HEK293 (cell line): Measurements from ENCODE around the gene APBB2.

Experiments
- GFI1B ChIP-seq: fragments of 450-650 bp; formaldehyde crosslinking; IDR thresholded peaks from 2 replicates; pipeline ENCODE4 v1.5.1; 2016; ENCODE audit warnings: missing biosample characterization, missing genetic modification characterization
- GLIS2 ChIP-seq: fragments of 450-650 bp; formaldehyde crosslinking; IDR thresholded peaks from 2 replicates; pipeline ENCODE4 v1.5.1; 2016; ENCODE audit warnings: missing biosample characterization, missing genetic modification characterization
- IKZF3 ChIP-seq: fragments of 450-650 bp; IDR thresholded peaks from 2 replicates; pipeline ENCODE4 v1.5.0; 2018; ENCODE audit warnings: missing biosample characterization, mild to moderate bottlenecking, missing genetic modification characterization, moderate library complexity
- KLF10 ChIP-seq: fragments of 450-650 bp; IDR thresholded peaks from 2 replicates; pipeline ENCODE4 v1.5.1; 2018; ENCODE audit warnings: missing biosample characterization, mild to moderate bottlenecking, missing genetic modification characterization
- KLF17 ChIP-seq: fragments of 450-650 bp; formaldehyde crosslinking; IDR thresholded peaks from 2 replicates; pipeline ENCODE4 v1.5.1; 2016; ENCODE audit warnings: missing biosample characterization, missing genetic modification characterization
- KLF8 ChIP-seq: fragments of 450-650 bp; formaldehyde crosslinking; IDR thresholded peaks from 2 replicates; pipeline ENCODE4 v1.5.1; 2016; ENCODE audit warnings: missing biosample characterization, missing genetic modification characterization
- MYNN ChIP-seq: fragments of 450-650 bp; formaldehyde crosslinking; IDR thresholded peaks from 2 replicates; pipeline ENCODE4 v1.5.1; 2016; ENCODE audit warnings: missing biosample characterization, missing genetic modification characterization, borderline replicate concordance
- OSR2 ChIP-seq: fragments of 450-650 bp; formaldehyde crosslinking; IDR thresholded peaks from 2 replicates; pipeline ENCODE4 v1.5.1; 2016; ENCODE audit warnings: missing biosample characterization, missing genetic modification characterization
- PATZ1 ChIP-seq: fragments of 450-650 bp; formaldehyde crosslinking; IDR thresholded peaks from 2 replicates; pipeline ENCODE4 v1.5.1; 2016; ENCODE audit warnings: missing biosample characterization, missing genetic modification characterization
- PRDM1 ChIP-seq: fragments of 450-650 bp; formaldehyde crosslinking; IDR thresholded peaks from 2 replicates; pipeline ENCODE4; 2016; ENCODE audit warnings: missing biosample characterization, missing genetic modification characterization
- SP2 ChIP-seq: fragments of 450-650 bp; formaldehyde crosslinking; IDR thresholded peaks from 2 replicates; pipeline ENCODE4 v1.5.1; 2016; ENCODE audit warnings: missing biosample characterization, missing genetic modification characterization
- ZBTB10 ChIP-seq: fragments of 450-650 bp; formaldehyde crosslinking; IDR thresholded peaks from 2 replicates; pipeline ENCODE4 v1.5.1; 2016; ENCODE audit warnings: missing biosample characterization, missing genetic modification characterization
- ZBTB17 ChIP-seq: fragments of 450-650 bp; formaldehyde crosslinking; IDR thresholded peaks from 2 replicates; pipeline ENCODE4 v1.5.1; 2016; ENCODE audit warnings: missing biosample characterization, missing genetic modification characterization
- ZIC2 ChIP-seq: fragments of 450-650 bp; formaldehyde crosslinking; IDR thresholded peaks from 2 replicates; pipeline ENCODE4 v1.5.1; 2016; ENCODE audit warnings: missing biosample characterization, missing genetic modification characterization
- ZNF114 ChIP-seq: fragments of 450-650 bp; formaldehyde crosslinking; IDR thresholded peaks from 2 replicates; pipeline ENCODE4 v1.5.0; 2017; ENCODE audit warnings: missing biosample characterization, missing genetic modification characterization
- ZNF133 ChIP-seq: fragments of 450-650 bp; formaldehyde crosslinking; IDR thresholded peaks from 2 replicates; pipeline ENCODE4 v1.5.1; 2016; ENCODE audit warnings: missing biosample characterization, missing genetic modification characterization
- ZNF175 ChIP-seq: fragments of 450-650 bp; formaldehyde crosslinking; IDR thresholded peaks from 2 replicates; pipeline ENCODE4 v1.5.1; 2016; ENCODE audit warnings: missing biosample characterization, missing genetic modification characterization
- ZNF223 ChIP-seq: fragments of 450-650 bp; formaldehyde crosslinking; IDR thresholded peaks from 2 replicates; pipeline ENCODE4 v1.5.1; 2016; ENCODE audit warnings: missing biosample characterization, missing genetic modification characterization
- ZNF26 ChIP-seq: fragments of 450-650 bp; formaldehyde crosslinking; IDR thresholded peaks from 2 replicates; pipeline ENCODE4 v1.5.1; 2016; ENCODE audit warnings: missing biosample characterization, missing genetic modification characterization
- ZNF292 ChIP-seq: fragments of 450-650 bp; formaldehyde crosslinking; IDR thresholded peaks from 2 replicates; pipeline ENCODE4 v1.5.1; 2016; ENCODE audit warnings: low read depth, missing biosample characterization, missing genetic modification characterization, borderline replicate concordance
- ZNF311 ChIP-seq: fragments of 450-650 bp; formaldehyde crosslinking; IDR thresholded peaks from 2 replicates; pipeline ENCODE4 v1.5.1; 2017; ENCODE audit warnings: missing biosample characterization, missing genetic modification characterization, borderline replicate concordance
- ZNF350 ChIP-seq: fragments of 450-650 bp; formaldehyde crosslinking; IDR thresholded peaks from 2 replicates; pipeline ENCODE4 v1.5.0; 2017; ENCODE audit warnings: missing biosample characterization, mild to moderate bottlenecking, missing genetic modification characterization
- ZNF449 ChIP-seq: fragments of 450-650 bp; formaldehyde crosslinking; IDR thresholded peaks from 2 replicates; pipeline ENCODE4 v1.5.1; 2017; ENCODE audit warnings: missing biosample characterization, mild to moderate bottlenecking, missing genetic modification characterization, moderate library complexity
- ZNF555 ChIP-seq: fragments of 450-650 bp; formaldehyde crosslinking; conservative IDR thresholded peaks from 2 replicates; pipeline ENCODE4 v1.5.1; 2017; ENCODE audit warnings: missing biosample characterization, mild to moderate bottlenecking, missing genetic modification characterization, inconsistent platforms
- ZNF629 ChIP-seq: fragments of 450-650 bp; formaldehyde crosslinking; IDR thresholded peaks from 2 replicates; pipeline ENCODE4 v1.5.1; 2017; ENCODE audit warnings: missing biosample characterization, missing genetic modification characterization
- ZNF704 ChIP-seq: fragments of 450-650 bp; formaldehyde crosslinking; IDR thresholded peaks from 2 replicates; pipeline ENCODE4 v1.5.1; 2016; ENCODE audit warnings: missing biosample characterization, missing genetic modification characterization
- ZNF76 ChIP-seq: fragments of 450-650 bp; formaldehyde crosslinking; IDR thresholded peaks from 2 replicates; pipeline ENCODE4; 2016; ENCODE audit warnings: low read depth, missing biosample characterization, missing genetic modification characterization, borderline replicate concordance
- ZNF777 ChIP-seq: fragments of 450-650 bp; formaldehyde crosslinking; IDR thresholded peaks from 2 replicates; pipeline ENCODE4 v1.5.1; 2017; ENCODE audit warnings: missing biosample characterization, missing genetic modification characterization, borderline replicate concordance
- ZSCAN16 ChIP-seq: fragments of 450-650 bp; formaldehyde crosslinking; IDR thresholded peaks from 2 replicates; pipeline ENCODE4 v1.5.1; 2016; ENCODE audit warnings: missing biosample characterization, missing genetic modification characterization
- ZSCAN30 ChIP-seq: fragments of 450-650 bp; IDR thresholded peaks from 2 replicates; pipeline ENCODE4 v1.5.1; 2018; ENCODE audit warnings: missing biosample characterization, mild to moderate bottlenecking, missing genetic modification characterization, moderate library complexity

Gene APBB2

GRCh38 chr4:40856840-40857362 lies 357.4 kb downstream of the APBB2 start (continued):
- TF ChIP-seq ZSCAN30 (tag by site-specific recombination), result peak; percentile 79
- peak; percentile 53; the same call in 1 of the 2 replicates for TF ChIP-seq GLIS2 (tag by site-specific recombination)
- no peak for TF ChIP-seq ZNF311
- TF ChIP-seq ZNF704, result no peak
- no peak for TF ChIP-seq ZNF26 (tag by site-specific recombination)
- TF ChIP-seq GFI1B (tag by site-specific recombination), result no peak
- no peak for TF ChIP-seq OSR2
- 0 out of 2 replicates have a peak, but pooled peaks have one; percentile 16 for TF ChIP-seq ZNF629 (tag by site-specific recombination)
- peak; percentile 36; the same call in 1 of the 2 replicates for TF ChIP-seq ZNF449 (tag by site-specific recombination)
- TF ChIP-seq PATZ1 (tag by site-specific recombination), result 0 out of 2 replicates have a peak, but pooled peaks have one; percentile 63
- 0 out of 2 replicates have a peak, but pooled peaks have one; percentile 15 for TF ChIP-seq ZBTB17
- no peak for TF ChIP-seq ZNF777 (tag by site-specific recombination)
- TF ChIP-seq KLF10, result 0 out of 2 replicates have a peak, but pooled peaks have one; percentile 28
- no peak for TF ChIP-seq MYNN (tag by site-specific recombination)
- peak; percentile 87 for TF ChIP-seq ZNF223
- peak; percentile 48 for TF ChIP-seq SP2 (tag by site-specific recombination)
- no peak for TF ChIP-seq PRDM1 (tag by site-specific recombination)
- no peak for TF ChIP-seq ZNF76
- peak; percentile 64; the same call in 1 of the 2 replicates for TF ChIP-seq ZSCAN16 (tag by site-specific recombination)
- no peak for TF ChIP-seq ZNF114 (tag by site-specific recombination)
- TF ChIP-seq ZNF292 (tag by site-specific recombination), result no peak
- 0 out of 2 replicates have a peak, but pooled peaks have one; percentile 22 for TF ChIP-seq IKZF3
- TF ChIP-seq ZNF350 (tag by site-specific recombination), result no peak
- no peak for TF ChIP-seq ZNF555 (tag by site-specific recombination)
- TF ChIP-seq ZIC2, result 0 out of 2 replicates have a peak, but pooled peaks have one; percentile 31
- TF ChIP-seq KLF17 (tag by site-specific recombination), result peak; percentile 65; the same call in 1 of the 2 replicates
- TF ChIP-seq ZBTB10 (tag by site-specific recombination), result no peak
- TF ChIP-seq ZNF175, result no peak
- TF ChIP-seq KLF8, result no peak; the same call in 1 of the 2 replicates
- no peak for TF ChIP-seq ZNF133 (tag by site-specific recombination)
